Measurements from ENCODE around the gene NVL.

NVL gene

DNA sequence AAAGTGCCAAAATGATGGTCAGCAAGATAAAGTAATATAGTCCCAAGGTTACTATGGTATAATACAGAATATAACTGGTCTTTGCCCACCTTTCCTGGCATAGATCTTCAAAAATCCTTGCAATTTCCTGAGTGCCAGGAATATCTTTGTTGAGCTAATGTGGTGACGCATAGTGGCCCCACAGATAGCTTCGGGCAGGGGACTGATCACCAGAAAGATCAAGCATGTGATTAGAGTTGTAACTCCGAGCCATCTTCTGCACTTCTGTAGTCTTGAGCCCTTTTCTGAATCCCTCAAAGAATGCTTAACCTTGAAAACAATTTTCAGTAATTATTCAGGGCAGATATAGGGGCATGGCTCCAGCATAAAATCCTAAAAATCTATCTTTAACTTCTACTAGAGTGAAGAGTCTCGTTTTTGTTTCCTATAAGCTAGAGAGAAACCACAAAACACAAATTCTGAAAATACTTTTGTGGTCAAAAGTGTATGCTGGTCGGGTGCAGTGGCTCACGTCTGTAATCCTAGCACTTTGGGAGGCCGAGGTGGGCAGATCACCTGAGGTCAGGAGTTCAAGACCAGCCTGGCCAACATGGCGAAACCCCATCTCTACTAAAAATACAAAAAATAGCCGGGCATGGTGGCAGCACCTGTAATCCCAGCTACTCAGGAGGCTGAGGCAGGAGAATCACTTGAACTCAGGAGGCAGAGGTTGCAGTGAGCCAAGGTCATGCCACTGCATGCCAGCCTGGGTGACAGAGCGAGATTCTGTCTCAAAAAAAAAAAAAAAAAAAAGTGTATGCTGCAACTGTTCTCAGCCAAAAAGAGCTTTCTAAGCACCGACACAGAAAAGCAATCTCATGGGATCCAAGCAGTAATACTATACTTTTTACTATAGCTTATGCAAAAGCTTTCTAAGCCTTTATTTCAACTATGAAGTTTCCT lies 62.8 kb downstream of the NVL start:
- Mint-ChIP-seq H3K4me1 (no peaks in the 10 kb centered on the region), H3K9me3 (no peaks in the 10 kb centered on the region), H3K36me3 (ENCODE audit: low read depth) (peaks cover 60% of the 10 kb centered on the region), H3K27ac (no peak overlapping the region), H3K27me3 (ENCODE audit: low read depth) (no peaks in the 10 kb centered on the region), H3K4me3 (no peak overlapping the region)
- TF ChIP-seq, protein P1, sequence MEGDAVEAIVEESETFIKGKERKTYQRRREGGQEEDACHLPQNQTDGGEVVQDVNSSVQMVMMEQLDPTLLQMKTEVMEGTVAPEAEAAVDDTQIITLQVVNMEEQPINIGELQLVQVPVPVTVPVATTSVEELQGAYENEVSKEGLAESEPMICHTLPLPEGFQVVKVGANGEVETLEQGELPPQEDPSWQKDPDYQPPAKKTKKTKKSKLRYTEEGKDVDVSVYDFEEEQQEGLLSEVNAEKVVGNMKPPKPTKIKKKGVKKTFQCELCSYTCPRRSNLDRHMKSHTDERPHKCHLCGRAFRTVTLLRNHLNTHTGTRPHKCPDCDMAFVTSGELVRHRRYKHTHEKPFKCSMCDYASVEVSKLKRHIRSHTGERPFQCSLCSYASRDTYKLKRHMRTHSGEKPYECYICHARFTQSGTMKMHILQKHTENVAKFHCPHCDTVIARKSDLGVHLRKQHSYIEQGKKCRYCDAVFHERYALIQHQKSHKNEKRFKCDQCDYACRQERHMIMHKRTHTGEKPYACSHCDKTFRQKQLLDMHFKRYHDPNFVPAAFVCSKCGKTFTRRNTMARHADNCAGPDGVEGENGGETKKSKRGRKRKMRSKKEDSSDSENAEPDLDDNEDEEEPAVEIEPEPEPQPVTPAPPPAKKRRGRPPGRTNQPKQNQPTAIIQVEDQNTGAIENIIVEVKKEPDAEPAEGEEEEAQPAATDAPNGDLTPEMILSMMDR (IDR thresholded peaks at IDR 0.05; ENCODE audit: unreplicated experiment in 3 of 3), result no peak

DNA sequence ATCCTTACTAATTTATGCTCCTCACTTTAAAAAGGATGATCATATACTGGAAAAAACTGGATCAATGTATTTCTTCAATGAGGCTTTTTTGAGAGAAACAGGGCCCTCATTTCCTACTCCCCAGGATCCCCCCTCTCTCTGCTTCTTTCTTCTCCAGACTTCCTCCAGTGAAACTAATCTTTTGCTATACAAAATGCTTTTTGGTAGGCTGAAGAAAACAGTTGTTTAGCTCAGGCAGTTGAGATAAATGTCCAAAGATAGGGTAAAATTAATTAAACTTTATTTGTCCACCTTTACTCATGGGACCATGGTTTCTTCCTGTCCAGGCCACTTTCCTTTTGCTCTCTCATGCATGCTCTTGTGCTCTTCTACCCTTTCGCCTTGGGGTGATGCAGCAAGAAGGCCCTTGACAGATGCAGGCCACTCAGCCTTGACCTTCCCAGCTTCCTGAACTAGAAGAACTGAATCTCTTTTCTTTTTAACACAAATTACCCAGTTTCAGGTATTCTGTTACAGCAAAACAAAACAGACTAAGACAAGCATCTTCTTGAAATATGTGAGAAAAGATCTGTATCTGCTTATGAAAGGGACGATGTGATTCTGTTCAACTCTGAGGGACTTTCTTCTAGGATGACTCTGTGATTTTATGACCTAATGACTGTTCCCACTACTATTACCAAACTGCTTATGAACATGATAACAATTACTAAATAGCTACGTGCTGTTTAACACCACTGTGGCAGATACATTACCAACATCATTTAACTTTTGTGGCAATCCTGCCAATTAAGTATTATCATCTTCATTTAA lies 63.7 kb downstream of the NVL start:
- TF ChIP-seq, protein P1 (IDR thresholded peaks at IDR 0.05; ENCODE audit: unreplicated experiment in 3 of 3), result no peak
- H3K4me3 Mint-ChIP-seq, result no peak overlapping the region
- no peaks in the 10 kb centered on the region for H3K27me3 Mint-ChIP-seq (ENCODE audit: low read depth)
- H3K36me3 Mint-ChIP-seq (ENCODE audit: low read depth), result peaks cover 63% of the 10 kb centered on the region
- no peaks in the 10 kb centered on the region for H3K4me1 Mint-ChIP-seq
- H3K27ac Mint-ChIP-seq, result no peak overlapping the region
- no peaks in the 10 kb centered on the region for H3K9me3 Mint-ChIP-seq

DNA sequence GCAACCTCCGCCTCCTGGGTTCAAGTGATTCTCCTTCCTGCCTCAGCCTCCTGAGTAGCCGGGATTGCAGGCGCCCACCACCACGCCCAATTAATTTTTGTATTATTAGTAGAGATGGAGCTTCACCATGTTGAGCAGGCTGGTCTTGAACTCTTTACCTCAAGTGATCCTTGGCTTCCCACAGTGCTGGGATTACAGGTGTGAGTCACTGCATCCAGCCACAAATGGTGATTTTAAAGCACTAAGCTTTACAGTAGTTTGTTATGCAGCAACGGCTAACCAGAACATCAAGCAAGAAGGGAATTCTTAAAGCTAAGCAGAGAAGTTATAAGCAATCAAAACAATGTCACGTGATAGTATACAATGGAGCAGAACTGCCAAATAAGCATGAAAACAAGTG lies 65.7 kb downstream of the NVL start:
- Mint-ChIP-seq H3K9me3 (no peaks in the 10 kb centered on the region), H3K36me3 (ENCODE audit: low read depth) (peaks cover 50% of the 10 kb centered on the region), H3K4me1 (no peaks in the 10 kb centered on the region), H3K27me3 (ENCODE audit: low read depth) (no peaks in the 10 kb centered on the region), H3K27ac (no peak overlapping the region), H3K4me3 (no peak overlapping the region)
- TF ChIP-seq, protein P1 (IDR thresholded peaks at IDR 0.05; ENCODE audit: unreplicated experiment in 3 of 3), result no peak

DNA sequence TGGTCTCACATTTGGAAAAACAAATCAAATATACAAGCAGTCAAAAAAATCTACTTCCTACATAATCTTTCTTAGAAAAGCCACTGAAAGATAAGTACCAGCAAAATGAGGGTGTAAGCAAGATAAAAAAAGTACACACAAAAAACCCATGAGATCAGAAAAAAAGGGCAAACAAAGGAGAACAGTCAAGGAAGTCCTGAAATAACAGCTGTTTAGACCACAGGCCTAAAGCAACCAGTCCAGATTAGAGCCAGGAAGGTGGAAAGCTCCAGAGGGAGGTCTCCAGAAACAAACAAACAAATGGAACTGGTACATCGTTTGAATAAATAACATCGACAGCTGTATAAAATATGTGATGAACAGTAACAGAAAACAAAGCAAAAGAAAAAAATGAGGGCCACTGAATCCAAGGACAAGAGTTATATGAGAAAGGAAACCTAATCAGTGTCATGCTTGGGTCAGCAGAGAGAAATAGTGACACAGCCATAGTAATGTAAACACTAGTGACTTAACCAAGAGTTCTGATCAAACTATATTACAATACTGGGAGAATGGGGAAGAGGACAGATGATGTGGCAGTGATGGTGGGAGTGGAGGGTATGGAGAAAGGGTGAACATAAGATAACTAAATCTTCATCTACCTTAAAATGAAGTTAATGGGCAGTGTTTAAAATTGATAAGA lies 67.5 kb downstream of the NVL start:
- Mint-ChIP-seq H3K4me3 (no peak overlapping the region), H3K9me3 (no peaks in the 10 kb centered on the region), H3K36me3 (ENCODE audit: low read depth) (peaks cover 56% of the 10 kb centered on the region), H3K4me1 (no peaks in the 10 kb centered on the region), H3K27ac (no peak overlapping the region), H3K27me3 (ENCODE audit: low read depth) (no peaks in the 10 kb centered on the region)
- TF ChIP-seq, protein P1 (IDR thresholded peaks at IDR 0.05; ENCODE audit: unreplicated experiment in 3 of 3), result no peak

DNA sequence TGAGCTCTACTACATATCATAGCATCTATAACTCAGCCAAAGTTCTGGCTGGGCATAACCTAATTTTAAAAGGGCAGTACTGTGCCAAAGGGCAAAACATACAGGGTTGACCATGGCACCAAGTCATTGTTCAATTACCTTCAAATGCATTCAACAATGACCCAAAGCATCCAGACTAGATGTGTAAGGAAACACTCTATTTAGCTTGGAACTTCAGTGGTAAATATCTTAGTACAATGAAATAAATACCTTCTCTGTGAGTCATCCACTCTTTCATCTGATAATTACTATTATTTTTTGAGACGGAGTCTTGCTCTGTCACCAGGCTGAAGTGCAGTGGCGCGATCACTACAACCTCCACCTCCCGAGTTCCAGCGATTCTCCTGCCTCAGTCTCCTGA lies 70.0 kb downstream of the NVL start:
- H3K9me3 Mint-ChIP-seq, result no peaks in the 10 kb centered on the region
- peaks cover 55% of the 10 kb centered on the region for H3K36me3 Mint-ChIP-seq (ENCODE audit: low read depth)
- H3K4me1 Mint-ChIP-seq, result no peaks in the 10 kb centered on the region

More for the DNA sequence above, 70.0 kb downstream of the NVL start:
- Mint-ChIP-seq H3K27me3 (ENCODE audit: low read depth) (no peaks in the 10 kb centered on the region), H3K27ac (no peak overlapping the region), H3K4me3 (no peak overlapping the region)
- TF ChIP-seq, protein P1 (IDR thresholded peaks at IDR 0.05; ENCODE audit: unreplicated experiment in 3 of 3), result no peak

Measured in nephron (organoid).